GM12873 (cell line): ENCODE results near the gene FAAP100.

Experiments
- TF ChIP-seq, protein P1 (sequence below): IDR thresholded peaks from 2 replicates; pipeline ENCODE4 v1.5.1; 2012; ENCODE audit warnings: low read depth, mild to moderate bottlenecking, moderate library complexity, low read length, control low read depth; ENCODE audit not compliant: insufficient read depth; ENCODE audit errors: missing control alignments

The FAAP100 gene

GRCh38 chr17:81556863-81557262, 4.7 kb upstream of the FAAP100 start:
- TF ChIP-seq, protein P1, sequence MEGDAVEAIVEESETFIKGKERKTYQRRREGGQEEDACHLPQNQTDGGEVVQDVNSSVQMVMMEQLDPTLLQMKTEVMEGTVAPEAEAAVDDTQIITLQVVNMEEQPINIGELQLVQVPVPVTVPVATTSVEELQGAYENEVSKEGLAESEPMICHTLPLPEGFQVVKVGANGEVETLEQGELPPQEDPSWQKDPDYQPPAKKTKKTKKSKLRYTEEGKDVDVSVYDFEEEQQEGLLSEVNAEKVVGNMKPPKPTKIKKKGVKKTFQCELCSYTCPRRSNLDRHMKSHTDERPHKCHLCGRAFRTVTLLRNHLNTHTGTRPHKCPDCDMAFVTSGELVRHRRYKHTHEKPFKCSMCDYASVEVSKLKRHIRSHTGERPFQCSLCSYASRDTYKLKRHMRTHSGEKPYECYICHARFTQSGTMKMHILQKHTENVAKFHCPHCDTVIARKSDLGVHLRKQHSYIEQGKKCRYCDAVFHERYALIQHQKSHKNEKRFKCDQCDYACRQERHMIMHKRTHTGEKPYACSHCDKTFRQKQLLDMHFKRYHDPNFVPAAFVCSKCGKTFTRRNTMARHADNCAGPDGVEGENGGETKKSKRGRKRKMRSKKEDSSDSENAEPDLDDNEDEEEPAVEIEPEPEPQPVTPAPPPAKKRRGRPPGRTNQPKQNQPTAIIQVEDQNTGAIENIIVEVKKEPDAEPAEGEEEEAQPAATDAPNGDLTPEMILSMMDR: no peak

DNA sequence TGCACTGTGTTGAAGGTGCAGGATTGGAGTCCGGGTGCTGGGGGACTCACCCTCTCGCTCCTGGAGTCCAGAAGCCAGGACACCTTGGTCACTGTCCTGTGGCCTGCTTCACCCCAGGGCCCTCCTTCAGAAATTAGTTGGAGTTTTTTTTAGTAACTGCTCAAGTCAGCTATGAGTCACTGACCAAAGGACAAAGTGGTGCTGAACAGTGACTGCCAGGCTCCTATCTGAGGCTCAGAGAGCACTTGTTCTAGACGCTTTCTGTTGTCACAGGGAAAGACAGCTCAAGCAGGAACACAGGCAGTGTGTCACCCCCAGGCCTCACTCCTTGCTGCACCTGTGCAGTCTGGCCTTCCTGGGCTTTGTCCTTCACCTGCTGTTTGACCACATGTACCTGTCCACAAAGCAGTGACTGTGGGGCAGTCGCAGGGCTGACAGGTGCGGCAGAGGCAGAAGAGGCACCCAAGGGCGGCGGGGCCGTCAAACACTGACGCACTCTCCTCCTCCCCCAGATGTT, 4.1 kb upstream of the FAAP100 start:
- TF ChIP-seq, protein P1: no peak

- TF ChIP-seq, protein P1: peak; percentile 25
Observed at GRCh38 chr17:81553616-81554181, 1.5 kb upstream of the FAAP100 start.

DNA sequence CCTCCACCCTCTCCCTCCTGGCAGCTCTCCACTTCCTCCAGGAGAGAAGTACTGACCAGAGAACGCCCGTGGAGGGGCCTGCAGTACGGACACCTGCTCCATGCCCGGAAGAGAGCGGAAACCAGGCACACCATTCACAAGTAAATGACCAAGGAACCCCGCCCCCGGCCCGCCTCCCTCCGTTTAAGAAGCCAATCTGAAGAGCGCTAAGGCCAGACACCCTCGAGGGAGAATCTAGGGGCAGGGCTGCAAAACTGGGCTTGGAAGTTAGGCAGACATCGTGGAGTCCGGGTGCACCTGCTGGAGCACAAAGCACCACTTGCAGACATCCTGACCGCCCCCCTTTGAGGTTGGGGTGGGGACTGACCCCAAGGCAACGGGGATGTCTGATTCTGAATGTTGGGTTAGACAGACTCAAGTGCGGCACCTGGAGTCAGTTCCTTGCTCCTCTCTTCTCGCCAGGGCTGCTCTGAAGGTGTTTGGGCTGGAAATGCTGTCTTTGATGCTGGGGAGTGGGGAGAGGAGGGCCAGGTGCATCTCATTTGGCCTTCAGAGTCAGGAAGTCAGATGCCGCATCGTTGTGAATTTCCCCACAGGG, 964 bp upstream of the FAAP100 start:
- TF ChIP-seq, protein P1: peak; percentile 42

DNA sequence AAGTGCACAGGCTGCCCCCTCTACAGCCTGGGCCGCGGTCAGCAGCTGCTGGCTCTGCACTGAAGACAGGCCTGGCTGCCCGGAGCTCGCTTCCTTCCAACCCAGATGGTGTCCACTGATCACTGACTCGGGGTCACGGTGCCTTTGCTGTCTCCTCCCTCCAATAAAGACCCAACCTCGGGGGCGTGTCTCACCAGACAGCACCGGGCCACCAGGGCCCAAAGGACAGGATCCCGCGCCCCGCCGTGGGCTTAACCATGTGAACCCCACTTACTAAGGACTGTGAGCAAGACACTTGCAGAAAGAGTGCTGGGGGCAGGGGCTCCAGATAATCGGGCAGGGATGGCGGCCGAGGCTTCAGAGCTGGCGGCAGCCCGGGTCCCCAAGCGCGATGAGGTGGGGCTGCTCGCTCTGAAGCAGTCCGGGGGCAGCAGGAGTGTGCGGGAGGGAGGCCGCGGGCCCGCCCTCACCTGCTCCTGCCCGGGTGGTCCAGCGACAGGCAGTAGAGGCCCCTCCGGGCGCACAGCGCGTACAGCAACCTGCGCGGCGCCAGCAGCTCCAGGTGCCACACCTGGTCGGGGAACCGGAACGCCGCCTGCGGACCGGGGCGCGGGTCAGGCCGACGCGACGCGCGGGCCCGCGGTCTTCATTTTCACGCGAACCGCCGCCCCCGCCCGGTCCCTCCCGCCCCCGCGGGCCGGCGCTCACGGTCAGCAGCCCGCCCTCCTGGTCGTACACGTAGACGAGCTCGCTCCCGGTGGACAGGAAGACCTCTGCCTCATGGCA, 502 bp downstream of the FAAP100 start:
- TF ChIP-seq, protein P1: no peak

DNA sequence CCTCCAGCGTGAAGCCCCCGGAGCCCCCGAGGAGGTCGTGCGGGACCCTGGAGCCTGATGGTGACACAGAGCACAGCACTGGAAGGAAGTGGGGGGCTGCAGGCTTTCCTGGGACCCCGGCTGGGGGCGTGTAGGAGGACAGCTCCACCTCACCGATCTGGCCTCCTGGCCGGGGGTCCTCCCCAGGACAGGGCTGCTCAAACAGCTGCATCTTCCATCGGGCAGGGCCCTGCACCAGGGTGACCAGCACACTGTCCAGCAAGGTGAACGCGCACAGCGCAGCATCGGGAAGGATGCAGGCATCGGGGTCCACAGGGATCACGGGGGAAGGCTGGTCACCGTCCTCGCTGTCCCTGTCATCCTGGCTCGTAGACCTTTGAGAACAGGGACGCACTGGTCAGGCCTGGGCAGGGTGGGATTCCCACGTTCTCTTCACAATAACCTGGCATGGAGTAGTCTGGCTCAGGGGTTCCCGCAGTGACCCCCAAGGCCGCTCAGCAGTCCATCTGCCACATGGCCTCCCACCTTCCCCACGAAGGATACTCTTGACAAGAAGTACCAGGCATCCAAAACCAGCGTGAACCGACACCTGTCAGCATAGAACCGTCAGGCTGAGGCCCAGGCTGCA, 1.2 kb downstream of the FAAP100 start:
- TF ChIP-seq, protein P1: no peak

GRCh38 chr17:81550285-81550684, 1.9 kb downstream of the FAAP100 start:
- TF ChIP-seq, protein P1: no peak
